Stimulated activated CD4-positive, alpha-beta T cell treated with anti-CD3 and anti-CD28 coated beads, Interleukin-4, amount 100 ng/mL, for 4 hours (primary cell): ENCODE data around the gene MED17.

ENCODE experiments used
- DNase-seq, 2 experiments: peaks; one replicate each; pipeline ENCODE4 v3.0.0-alpha.2; 2020

The MED17 gene

DNA sequence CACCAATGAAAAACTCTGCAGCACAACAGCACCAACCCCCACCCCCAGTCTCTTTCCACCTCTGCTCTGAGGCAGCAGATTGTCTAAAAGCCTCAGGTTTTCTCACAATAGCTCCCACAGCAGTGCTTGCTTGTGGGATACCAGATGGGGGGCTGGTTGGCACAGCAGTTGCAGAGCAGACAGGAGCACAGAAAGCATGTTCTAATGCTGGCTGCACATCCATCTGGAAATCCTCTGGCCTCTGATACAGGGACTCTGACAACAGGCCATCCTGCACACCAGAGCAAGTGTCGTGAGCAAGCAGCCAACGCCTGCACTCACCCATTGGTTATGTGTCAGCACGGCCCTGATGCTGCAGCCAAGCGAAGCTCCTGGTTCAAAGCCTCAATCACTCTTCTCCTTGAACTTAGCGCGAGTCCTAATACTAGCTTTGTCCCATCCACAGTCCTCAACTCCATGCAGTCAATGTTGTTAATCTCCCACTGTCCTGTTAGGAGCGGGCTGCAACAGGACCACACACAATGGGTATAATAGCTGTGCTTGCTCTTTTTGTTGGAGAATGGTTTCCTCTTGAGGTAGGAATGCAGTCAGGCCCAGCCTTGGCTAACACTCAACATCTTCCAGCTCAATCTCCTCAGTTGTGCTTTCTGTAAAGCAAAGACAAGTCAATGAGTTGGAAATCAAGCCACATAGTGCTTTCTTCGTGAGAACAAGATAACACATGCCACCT is 36.0 kb downstream of the MED17 start:
- DNase-seq, result no peak

DNA sequence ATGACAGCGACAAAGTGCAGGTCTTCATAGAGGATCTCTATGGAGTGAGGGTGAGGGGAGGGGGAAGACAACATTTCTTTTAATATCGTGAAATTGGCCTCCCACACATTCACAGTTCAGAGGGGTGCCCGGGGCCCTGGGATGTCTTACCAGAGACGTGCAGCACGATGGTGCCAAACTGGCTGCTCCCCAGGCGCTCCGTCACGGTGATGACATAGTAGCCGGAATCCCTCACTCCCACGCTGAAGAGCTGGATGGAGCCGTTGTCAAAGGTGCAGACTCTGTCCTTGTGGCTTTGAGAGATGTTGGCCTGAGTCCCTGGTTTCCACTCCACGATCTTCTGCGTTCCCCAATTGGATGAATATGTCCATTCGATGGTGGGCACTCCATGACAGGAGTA is 36.8 kb downstream of the MED17 start:
- no peak for DNase-seq

DNA sequence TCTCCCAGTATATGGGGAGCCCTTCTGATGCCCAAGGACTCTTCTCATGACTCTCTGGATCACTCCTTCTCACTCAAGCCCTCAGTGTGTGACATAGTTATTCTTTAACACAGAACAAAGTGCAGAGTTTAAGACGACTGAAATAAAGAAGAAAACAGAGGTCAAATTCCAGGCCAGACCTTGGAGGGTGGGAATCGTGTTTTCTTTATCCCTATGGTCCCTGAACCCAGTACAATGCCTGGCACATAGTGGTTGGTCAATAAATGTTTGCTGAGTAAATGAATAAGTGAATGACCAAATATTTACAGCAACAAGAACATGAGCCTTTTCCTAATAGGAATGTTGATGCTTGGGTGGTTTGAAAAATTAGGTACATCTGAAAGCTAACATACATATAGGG is 37.5 kb downstream of the MED17 start:
- DNase-seq, result no peak

DNA sequence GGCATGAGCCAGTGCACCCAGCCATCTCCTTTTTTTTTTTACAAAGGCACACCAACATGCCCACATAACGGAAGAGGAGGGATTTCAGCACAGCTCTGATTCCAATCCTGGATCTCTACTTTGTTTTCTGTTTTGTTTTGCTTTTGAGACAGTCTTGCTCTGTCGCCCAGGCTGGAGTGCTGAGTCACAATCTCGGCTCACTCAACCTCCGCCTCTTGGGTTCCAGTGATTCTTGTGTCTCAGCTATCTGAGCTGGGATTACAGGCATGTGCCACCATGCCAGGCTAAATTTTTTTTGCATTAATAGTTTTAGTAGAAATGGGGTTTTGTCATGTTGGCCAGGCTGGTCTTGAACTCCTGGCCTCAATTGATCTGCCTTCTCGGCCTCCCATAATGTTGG is 38.3 kb downstream of the MED17 start:
- DNase-seq, result no peak

DNA sequence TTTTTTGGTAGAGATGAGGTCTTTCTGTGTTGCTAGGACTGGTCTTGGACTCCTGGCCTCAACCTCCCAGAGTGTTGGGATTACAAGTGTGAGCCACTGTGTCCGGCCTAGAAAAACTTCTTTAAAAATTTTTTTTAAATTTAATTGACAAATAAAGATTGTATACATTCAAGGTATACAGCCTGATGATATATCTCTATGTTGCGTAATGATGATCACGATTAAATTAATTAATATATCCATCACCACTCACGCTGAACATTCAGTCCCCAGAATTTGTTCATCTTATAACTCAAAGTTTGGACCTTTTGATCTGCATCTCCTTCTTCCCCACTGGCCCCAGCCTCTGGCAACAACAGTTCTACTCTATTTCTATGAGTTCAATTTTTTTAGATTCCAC is 39.1 kb downstream of the MED17 start:
- no peak for DNase-seq

DNA sequence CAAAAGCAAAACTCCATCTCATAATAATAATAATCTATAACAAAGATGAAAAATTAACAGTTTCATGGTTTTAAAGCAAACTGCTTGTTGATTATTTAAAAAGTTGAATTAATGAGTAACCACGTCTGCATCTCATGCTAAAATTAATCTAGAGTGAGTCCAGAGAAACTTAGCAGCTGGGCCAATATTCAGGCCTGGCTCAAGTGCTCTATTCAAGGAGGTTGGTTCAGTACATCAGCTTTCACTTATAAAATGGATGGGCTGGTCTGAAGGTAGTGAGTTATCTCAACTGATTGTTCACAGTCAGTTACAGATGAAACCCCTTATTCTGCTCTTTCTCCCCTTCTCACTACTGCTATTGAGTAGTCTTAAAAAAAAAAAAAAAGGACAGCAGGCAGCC is 43.3 kb downstream of the MED17 start:
- no peak for DNase-seq

DNA sequence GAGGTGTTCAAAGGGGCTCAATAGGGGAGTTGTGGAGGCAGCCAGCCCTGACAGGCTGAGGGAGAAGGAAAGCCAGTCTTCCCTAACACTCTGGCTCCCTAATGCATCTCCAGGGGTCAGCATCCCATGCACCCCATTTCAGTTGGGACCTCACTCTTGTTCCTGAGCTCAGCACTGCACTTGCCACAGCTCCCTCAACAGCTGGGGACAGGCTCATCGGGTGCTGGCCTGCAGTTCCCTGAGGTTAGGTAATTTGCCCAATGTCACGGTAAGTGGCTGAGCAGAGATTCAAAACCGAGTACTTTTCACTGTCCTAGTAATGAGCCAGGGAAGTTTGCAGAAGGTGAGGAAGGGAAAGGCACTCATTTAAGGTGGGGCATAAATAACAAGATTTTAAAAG is 45.5 kb downstream of the MED17 start:
- no peak for DNase-seq

DNA sequence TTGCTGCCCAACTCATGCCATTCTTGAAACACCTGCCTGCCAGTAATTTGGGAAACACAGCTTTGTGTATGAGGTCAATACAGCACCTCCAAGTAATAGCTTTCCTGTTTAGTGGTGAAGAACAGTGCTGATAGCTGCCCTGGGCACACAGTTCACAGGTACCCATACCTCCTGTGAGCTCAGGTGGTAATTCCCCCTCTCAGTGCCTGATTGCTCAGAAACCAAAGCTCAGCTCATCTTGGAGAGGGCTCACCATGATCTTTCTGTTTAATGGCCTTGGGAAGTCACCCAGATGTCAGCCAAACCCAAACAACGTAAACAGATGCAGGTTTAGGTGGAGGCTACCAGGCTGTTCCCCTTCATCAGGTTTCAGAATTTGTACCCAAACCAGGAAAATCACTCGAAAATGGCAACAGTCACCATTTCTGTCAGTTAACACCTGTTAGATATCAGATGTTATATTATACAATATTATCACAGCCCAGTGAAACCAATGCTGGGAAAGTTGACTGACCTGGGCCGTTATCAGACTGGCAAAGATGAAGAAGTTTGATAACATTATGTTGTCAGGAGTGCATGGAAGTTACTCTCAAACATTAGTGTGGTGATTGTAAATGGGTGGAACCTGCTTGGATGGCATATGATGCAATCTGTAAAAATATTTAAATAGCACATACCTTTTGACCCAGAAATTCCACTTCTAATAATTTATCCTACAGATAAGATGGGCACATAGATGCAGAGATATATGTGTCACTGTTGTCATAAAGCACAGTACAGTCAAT is 47.5 kb downstream of the MED17 start:
- no peak for DNase-seq

DNA sequence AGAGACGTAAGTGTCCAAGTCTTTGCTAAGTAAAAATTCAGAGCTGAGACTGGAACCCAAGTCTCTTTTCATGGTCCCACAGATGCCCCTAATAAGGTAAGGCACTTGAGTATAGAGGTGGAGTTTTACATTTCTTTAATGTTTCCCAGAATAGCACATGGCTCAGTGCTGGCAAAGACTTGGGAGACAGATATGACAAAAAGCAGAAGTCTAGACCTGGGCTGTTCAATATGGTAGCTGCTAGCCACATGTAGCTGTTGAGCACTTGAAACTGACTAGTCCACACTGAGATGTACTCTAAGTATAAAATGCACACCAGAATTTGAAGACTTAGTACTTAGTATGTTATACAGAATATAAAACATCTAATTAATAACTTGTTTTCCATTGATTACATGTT is 48.7 kb downstream of the MED17 start:
- no peak for DNase-seq

DNA sequence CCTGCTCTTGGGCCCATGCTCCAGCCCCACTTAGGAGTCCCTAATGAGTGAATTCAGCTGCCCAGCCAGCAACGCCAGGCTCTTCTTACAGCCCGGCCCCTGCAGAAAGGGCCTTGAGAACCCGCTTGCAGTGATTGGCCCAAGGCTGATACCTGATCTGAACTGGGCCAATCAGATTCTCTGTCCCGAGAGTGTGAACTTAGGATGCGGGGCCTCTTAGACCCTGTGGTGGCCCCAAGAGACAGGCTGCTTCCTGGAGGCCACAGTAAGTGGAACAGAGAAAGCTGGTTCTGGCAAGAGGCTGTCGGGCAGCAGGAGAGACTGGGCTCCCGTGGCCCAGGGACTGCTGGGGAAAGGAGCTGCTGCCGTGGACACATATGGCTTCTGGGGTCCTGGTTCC is 54.9 kb downstream of the MED17 start:
- no peak for DNase-seq

DNA sequence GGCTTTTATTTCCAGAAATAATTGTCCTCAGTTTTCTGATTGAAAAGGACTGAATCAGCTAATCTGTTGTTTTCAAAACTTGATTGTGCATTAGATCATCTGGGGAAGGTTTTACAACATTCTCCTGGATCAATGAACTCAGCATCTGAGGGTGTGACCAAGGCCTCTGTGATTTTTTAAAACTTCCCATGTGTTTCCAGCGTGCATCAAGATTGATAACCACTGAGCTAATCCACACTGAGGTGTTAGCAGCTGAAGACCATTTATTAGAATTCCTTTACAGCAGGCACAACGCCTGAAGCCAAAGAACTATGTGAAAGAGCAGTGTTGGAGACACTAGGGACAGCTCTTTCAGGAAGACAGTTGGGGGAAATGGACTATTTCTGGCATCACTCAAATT is 56.1 kb downstream of the MED17 start:
- DNase-seq, result no peak

DNA sequence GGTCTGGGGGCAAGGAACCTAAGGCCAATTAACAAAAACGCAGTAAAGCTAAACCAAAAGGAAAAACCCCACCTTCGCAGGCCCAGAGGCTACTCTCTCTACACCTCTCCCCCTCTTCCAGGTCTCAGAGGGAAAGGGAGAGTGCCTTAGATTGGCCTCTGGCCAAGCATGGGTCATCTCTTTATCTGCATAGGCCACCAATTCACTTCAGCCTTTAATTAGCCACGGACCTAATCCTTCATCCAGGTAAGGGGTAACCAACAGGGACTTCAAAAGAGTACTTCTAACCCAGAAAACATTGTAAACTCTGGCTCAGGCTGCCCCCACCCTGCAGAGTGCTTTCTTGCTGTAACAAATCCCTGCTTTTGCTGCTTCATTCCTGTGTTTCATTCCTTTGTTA is 56.9 kb downstream of the MED17 start:
- no peak for DNase-seq

DNA sequence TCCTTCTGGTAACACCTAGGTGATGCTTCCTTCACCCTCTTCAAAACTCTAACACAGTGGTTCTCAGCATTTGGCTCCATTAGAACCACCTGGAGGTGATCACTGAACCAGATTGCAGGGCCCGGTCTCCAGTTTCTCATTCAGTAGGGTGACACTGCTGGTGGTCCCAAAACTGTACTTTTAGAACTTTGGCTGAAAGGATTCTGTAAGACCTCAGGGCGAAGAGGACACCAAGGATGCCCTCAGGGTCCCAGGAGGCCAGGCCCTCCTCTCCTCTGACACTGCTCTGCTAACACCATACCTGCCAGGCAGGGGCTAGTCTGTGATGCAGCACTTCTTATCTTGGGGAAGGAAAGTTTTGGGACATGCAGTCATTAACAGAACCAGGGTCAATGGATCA is 57.4 kb downstream of the MED17 start:
- no peak for DNase-seq

DNA sequence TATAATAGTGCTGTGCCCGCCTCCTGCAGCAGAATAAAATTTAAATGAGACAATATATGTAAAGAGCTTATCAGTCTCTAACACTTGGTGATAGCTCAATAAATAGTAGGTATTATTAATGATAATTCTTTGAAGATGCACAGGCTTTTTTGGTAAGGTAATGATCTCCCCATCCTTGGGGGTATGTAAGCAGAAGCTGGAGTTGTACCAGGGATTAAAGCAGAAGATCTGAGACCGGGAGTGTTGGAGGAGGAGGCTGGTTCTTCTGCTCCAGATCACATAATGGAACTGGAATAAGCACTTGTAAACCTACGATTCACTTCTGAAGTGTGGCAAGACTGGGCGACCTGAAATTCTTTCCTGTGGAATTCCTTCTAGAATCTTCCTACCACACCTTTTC is 58.0 kb downstream of the MED17 start:
- DNase-seq, result no peak

DNA sequence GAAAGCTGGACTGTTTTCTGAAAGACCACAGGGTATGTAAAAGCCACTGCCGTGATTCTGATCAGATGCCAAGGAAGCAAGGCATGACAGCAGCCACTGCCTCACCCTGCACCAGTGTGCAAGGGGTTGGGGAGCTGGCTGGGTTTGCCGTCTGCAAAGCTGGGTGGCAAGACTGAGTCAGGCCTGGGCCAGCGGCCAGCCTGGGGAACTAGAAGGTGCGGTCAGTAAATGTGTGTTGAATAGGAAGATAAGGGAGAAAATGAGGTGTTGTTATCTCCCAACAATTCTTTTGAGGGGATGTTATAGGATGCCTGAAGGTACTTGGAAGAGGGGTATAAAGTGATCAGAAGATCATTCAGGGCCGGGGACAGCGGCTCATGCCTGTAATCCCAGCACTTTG is 58.4 kb downstream of the MED17 start:
- DNase-seq, result no peak

DNA sequence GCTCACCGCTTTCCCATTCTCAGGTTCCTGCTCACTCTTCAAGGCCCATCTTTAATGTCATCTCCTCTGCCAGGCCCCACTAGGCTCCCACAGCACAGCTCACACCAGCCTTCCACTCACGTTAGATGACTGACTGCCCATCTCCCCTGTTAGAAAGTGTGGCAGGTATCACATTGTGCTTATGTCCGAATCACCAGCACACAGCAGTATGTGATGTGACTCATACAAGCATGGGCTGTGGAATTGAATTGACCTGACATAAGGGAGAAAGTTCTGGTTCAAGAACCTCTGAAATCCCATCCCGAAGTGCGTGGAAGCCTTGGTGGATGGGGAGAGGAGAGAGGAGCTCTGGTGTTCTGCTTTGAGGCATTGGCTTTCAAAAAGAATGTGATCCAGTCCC is 59.8 kb downstream of the MED17 start:
- DNase-seq, result no peak

DNA sequence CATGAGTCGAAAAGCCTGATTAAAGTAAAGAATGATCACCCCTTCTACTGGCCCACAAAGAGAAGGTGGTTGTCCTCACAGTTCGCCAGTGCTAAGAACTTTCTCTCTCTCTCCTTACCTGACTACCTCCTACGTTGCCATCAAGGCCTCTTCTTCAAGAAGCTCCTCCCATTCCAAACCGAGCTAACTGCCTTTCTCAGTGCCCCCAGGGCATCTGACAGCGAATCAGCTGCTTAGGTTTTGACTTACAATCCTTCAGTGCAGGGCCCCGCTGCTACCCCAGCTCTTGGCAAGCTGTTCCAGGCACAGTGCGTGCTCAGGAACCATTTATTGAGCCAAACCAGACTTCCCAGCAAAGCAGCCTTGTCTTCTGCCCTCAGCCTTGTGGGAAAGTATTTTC is 60.5 kb downstream of the MED17 start:
- no peak for DNase-seq

DNA sequence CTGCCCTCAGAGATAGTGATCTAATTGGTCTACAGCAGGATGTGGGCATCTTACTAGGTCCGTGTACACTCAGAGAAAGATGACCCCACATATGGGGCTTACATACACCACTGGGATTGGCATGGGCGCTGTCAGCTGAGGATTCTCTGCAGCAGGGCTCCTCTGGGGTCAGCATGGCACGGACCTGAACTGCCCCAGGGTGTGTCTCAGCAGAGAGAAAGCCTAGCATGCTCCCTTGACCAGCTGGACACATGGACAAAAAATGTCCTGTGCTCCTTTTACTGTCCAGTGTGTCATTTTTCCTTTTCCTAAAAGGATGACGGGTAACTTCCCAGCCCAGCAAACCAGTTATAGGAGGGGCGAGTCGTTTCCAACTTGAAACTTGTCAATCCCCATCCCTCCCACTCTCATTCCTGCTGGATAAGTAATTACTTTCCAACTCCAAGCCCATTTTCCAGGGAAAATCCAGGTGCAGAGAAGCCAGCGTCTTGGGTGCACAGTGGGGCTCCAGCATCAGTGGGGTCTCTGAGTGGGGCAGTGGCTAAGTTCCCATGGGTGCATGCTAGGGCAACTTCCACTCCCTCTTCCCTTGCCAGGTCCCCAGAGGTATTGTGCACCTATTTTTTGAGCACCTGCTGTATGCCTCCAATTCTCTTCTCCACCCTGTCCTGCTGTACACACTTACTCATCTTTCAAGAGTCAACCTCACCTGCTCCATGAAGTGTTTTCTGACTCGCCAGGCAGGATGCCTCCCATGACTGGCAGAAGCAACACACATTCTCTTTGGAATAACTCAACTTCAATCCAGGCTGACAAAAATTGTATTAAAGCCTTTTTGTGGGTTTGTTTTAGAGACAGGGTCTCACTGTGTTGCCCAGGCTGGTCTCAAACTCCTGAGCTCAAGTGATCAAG is 61.4 kb downstream of the MED17 start:
- DNase-seq, result no peak

DNA sequence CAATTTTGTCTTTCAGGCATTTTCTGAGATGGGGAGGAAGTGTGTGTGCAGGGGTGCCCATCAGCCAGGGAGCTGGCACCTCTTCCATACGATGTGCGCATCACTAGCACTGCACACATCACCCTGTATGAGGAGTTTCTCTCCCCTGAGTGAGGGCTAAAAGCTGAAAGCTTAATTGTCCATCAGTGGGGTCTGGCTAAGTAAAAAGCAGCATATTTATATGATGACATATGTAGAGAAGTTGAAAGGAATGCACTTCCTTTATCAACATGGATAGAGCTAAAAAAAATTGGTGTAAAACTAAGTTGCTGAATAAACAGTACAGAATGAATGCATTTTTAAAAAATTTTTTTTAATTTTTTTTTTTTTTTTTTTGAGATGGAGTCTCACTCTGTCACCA is 62.3 kb downstream of the MED17 start:
- DNase-seq, result no peak

DNA sequence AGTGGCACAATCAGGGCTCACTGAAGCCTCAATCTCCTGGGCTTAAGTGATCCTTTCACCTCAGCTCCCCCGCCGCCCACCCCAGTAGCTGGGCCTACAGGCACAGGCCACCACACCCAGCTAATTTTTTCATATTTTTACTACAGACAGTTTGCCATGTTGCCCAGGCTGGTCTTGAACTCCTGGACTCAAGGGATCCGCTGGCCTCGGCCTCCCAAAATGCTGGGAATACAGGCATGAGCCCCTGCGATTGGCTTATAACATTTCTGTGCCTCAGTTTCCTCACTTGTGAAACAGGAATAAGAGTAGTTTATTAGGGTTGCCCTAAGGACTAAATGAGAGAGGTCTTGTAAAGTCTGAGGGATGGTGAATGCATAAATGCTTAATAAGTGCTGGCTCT is 65.1 kb downstream of the MED17 start:
- DNase-seq, result no peak

DNA sequence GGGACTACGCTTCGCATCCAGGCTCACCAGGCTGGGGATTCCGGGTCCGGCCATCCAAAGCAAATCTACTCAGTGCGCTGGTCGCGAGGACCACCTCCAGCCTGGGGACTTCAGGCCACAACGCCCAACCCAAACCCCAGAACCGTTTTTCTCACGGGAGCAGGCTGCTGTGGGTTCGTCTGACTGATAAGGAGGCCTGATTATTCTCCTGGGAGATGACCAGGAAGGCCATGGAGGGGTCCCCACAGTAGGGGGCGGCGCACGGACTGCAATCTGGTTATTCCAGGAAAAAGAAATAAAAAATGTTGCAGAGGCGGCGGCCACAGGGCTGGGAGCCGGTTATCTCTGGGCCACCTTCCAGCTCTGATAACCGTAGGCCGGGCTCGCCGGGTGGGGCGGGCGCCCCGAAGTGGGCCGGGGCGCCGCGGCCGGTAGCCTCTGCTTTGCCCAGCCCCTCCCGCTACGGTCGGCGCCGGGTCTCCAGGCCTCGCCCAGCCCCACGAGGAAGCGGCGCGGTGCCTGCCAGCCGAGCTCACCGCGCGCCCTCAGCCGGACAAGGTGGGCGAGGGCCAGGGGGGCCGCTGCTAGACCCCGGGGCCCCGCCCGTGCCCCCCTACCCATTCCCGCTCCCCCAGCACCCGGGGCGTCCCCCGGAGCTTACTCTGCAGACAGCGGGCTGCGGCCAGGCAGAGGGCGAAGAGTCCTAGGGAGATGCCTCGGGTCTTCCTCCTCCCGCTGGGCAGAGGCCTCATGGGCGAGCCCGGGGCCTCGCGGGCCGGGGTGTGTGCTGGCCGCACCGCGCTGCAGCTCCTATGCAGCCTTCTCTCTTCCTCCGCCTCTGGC is 65.9 kb downstream of the MED17 start:
- no peak for DNase-seq

DNA sequence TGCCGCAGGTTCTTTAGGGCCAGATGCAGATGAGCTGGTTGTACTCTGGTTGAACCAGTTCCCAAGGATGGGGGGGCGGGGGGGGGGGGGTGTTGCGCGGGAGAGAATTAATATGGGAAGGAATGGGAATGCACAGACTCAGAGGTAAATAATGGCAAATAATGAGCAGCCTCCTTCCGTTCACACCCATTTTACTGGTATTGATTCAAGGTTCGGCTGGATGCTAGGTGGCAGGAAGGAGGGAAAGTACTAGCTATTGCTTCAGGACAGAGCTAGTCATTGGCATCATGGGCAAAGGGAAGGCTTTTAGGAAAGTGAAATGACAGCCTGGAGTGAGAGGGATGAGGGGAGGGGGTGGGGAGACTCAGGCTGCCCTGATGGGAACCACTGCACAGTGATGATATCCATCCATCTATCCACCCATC is 66.5 kb downstream of the MED17 start, which contains the start of gene VSTM5:
TSS of gene VSTM5 (minus strand) at position 25 of the 425 bp plus-strand sequence. CDS start 116 bp downstream, outside the sequence.
- no peak for DNase-seq

DNA sequence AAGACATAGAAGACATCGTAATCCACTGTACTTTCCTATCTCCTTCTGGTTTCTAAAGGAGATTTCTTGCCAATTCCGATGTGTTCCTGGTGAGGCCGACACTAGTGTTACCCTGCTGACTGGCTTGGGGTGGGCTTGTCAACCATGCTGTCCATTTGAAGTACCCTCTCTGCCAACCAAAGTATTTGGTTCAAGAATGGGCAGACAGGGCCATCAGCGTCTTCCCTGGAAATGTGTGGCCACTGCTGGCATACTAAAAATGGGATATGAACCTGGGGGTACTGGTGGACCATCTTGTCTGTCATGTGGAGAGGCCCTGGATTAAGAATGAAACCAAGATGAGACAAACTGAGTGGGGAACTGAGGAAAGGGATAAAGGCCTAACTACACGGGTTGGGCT is 68.2 kb downstream of the MED17 start:
- no peak for DNase-seq
